ENCODE data around the gene KIF3A.

Gene KIF3A

GRCh38 chr5:132675936-132676689 lies 61.2 kb downstream of the KIF3A start:
- no peak for DNase-seq

- DNase-seq, result no peak
These were observed 62.5 kb downstream of the KIF3A start for GRCh38 chr5:132674671-132675506.

DNA sequence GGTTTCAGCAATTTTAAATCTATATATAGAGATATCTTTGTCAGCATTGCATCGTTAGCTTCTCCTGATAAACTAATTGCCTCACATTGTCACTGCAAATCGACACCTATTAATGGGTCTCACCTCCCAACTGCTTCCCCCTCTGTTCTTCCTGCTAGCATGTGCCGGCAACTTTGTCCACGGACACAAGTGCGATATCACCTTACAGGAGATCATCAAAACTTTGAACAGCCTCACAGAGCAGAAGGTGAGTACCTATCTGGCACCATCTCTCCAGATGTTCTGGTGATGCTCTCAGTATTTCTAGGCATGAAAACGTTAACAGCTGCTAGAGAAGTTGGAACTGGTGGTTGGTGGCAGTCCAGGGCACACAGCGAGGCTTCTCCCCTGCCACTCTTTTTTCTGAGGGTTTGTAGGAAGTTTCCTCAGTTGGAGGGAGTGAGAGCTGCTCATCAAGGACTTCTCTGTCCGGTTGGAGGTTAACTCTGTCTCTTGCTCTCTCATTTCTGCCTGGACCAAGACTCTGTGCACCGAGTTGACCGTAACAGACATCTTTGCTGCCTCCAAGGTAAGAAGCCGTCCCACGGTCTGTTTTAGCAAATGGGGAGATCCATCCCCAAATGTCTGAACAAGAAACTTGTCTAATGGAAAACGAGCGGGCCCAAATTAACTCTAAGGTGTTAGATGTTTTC lies 63.3 kb downstream of the KIF3A start, which contains the start of gene IL4:
Gene IL4, plus strand, starts transcription at position 51 of the 692 bp plus-strand sequence. Its CDS starts 62 bp downstream, at position 113.
- DNase-seq, result no peak

GRCh38 chr5:132673488-132673887 lies 63.9 kb downstream of the KIF3A start:
- DNase-seq, result no peak

GRCh38 chr5:132671000-132671399 lies 66.3 kb downstream of the KIF3A start:
- no peak for DNase-seq

GRCh38 chr5:132669966-132670882 lies 67.1 kb downstream of the KIF3A start:
- DNase-seq, result no peak

DNA sequence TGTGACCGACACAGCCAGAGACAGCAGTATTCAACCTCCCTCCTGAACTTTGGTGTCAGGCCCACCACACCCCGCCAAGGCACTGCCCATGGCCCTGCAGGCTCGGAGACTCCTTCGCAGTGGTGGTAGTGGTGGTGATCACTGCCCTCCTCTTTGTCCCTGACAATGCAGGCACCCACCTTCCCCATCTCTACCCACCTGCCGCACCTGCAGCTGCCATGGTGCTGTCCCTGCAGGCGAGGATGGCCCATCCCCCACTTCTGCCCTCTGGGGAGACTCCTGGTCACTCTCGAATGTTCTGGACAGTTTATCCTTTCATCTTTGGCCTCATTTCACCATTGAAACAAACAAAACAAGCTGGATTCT lies 67.9 kb downstream of the KIF3A start:
- DNase-seq, result no peak

- no peak for DNase-seq
These were observed 68.5 kb downstream of the KIF3A start for GRCh38 chr5:132668706-132669454.

DNA sequence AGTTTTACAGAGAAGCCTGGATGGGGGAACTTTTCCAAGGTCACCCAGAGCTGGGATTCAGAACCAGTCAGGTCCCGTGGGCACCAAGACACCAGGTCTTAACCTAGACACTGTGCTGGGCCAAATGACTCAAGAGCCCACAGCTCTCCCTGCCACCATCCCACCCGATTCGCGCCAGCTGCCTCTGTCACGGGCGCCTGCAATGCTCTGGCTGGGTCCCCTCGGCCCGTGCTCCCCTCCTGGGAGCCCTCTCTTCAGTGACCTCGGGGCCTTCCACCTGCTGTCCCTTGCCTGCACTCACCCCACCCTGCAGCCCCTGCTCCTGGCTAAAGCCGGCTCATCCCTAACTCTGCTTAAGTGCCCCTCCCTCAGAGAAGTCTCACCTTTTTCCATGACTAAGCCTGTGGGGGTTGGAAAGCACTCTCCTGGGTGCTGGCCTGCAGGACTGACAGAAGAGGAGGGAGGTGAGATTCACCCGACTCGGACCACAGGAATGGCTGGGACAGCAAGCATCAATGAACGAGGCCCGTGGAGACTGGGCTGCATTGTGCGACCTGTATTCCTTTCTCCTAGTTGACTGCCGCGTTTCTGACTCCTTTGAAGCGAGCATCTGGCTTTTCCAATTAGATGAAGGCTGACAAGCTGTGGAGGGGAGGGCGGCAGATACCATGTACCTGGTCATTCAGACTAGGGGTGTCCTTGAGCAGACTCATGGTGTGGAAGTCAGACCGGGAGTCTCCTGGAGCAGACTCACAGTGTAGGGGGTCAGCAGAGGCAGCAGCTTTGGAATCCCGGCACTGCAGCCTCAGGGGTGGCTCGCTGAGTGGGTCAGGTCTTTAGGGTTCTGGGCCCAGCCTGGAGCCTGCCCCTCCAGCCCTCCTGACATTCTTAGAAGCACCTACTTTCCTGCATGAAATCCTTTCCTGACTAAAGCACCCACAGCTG lies 69.3 kb downstream of the KIF3A start:
- DNase-seq, result no peak

DNA sequence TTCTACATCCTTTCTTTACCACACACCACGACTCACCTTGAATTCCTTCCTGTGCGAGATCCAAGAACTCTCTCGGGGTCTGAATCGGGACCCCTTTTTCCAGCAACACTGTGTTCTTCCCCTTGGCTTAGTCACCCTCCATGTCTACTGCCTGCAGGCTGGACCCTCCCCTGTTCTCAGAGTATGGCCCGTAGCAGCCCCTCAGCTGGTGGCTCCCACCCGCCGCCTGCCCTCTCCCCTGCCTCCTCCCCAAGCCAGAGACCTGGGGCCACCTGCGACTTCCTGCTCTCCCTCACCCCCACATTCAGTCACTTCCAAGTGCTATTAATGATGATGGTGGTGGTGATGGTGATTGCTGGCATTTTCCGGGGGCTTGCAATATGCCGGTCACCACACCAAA lies 70.0 kb downstream of the KIF3A start:
- DNase-seq, result no peak

- DNase-seq, result no peak
These were observed 70.8 kb downstream of the KIF3A start for GRCh38 chr5:132666310-132667123.

- no peak for DNase-seq
These were observed 71.7 kb downstream of the KIF3A start for GRCh38 chr5:132665574-132666080.

DNA sequence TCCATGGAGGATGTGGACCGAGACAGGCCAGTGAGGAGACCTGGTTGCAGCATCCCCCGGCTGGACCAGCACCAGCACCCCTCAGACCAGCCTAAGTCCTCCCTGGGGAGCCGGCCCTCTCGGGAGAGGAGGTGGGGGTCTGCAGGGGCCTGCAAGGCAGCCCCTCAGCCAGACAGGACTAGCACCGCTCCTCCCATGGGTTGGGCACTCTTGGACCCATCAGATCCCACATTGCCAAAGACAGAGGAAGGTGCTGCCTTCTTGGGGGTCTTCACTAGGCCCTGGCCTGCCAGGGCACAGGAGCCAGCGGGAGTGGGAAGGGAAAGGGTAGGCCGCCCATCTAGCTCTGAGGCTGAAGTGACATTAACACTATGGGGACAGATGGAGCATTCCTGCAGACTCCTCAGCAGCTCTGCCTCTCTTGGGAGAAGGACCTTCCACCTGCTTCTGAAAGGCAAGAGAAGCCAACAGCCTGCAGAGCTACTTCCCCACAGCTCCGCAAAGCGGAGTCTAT lies 72.6 kb downstream of the KIF3A start:
- DNase-seq, result no peak

- no peak for DNase-seq
These were observed 73.3 kb downstream of the KIF3A start for GRCh38 chr5:132663771-132664695.

DNA sequence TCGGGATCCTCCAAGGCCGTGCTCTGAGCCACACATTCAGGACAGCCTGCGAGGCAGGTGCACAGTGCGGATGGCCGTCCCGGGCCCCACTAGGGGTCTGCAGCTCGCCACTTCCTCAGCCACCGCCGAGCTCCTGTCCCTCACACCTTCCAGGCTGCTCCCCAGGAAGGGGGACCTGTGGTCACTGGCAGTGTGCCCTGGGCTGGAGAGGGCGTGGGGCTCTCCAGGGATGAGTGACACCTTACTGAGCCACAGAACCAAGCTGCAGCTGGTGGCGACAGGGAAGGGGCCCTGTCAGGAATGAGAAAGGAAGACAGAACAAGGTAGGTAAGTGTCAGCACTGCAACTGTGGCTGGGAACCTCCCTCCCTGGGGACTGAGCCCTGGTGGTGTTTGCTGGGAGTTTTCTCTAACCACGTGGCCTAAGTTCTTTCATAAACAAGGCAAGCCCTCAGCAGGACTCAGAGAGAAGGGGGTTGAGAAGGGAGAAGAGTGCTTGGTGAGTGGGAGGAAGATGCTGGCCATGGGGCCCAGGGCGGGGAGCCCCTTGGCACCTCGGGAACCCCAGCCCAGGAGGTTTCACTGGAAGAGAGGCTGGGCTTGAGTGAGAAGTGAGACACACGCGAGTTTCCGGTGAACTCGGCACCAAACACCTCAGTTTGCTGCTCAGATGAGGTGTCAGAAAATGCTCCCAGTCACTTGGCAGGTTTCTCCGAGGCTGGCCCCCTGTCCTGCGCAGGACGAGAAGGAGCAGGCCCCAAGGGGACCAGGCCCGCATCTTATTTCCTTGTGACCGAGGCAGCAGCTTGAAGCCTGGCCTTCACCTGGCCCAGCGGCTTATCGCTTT lies 74.2 kb downstream of the KIF3A start:
- no peak for DNase-seq

GRCh38 chr5:132662004-132662401 lies 75.3 kb downstream of the KIF3A start:
- no peak for DNase-seq
